GM21576 (cell line): ENCODE results near the gene GRIFIN.
A peak's percentile ranks its signal among the peaks of the same experiment; 100 is the strongest.

Source experiments
- ATAC-seq: cut with Tn5 transposase; IDR thresholded peaks from one replicate; pipeline ENCODE4 v1.9.1; 2021; ENCODE audit warnings: mild to moderate bottlenecking, moderate library complexity; ENCODE audit not compliant: unreplicated experiment

GRIFIN gene

GRCh38 chr7:2476298-2476697 lies at the start of gene GRIFIN:
TSS of gene GRIFIN (minus strand) at chr7:2476398. CDS start at chr7:2476383, 15 bp downstream.
- ATAC-seq: no peak

- no peak for ATAC-seq
Measured at GRCh38 chr7:2524808-2525657, 48.8 kb upstream of the GRIFIN start.

GRCh38 chr7:2523941-2524807 lies 48.0 kb upstream of the GRIFIN start:
- ATAC-seq: no peak

GRCh38 chr7:2523461-2523936 lies 47.3 kb upstream of the GRIFIN start:
- ATAC-seq: no peak

GRCh38 chr7:2522780-2523433 lies 46.7 kb upstream of the GRIFIN start:
- ATAC-seq: no peak

GRCh38 chr7:2521952-2522591 lies 45.9 kb upstream of the GRIFIN start:
- no peak for ATAC-seq

- no peak for ATAC-seq
Measured at GRCh38 chr7:2521341-2521745, 45.1 kb upstream of the GRIFIN start.

GRCh38 chr7:2520761-2521290 lies 44.6 kb upstream of the GRIFIN start:
- no peak for ATAC-seq

- no peak for ATAC-seq
Measured at GRCh38 chr7:2520131-2520760, 44.0 kb upstream of the GRIFIN start.

GRCh38 chr7:2519119-2519930 lies 43.1 kb upstream of the GRIFIN start, which contains the start of gene LFNG:
TSS of gene LFNG (plus strand) at chr7:2519774. CDS start at chr7:2519862, 88 bp downstream.
- ATAC-seq: peak; percentile 72

- ATAC-seq: no peak
Measured at GRCh38 chr7:2518737-2519118, 42.5 kb upstream of the GRIFIN start.

GRCh38 chr7:2517678-2518507 lies 41.7 kb upstream of the GRIFIN start:
- no peak for ATAC-seq

GRCh38 chr7:2517026-2517425 lies 40.8 kb upstream of the GRIFIN start:
- no peak for ATAC-seq

- no peak for ATAC-seq
Measured at GRCh38 chr7:2516194-2516555, 40.0 kb upstream of the GRIFIN start.

- ATAC-seq: no peak
Measured at GRCh38 chr7:2515424-2516193, 39.4 kb upstream of the GRIFIN start.

- no peak for ATAC-seq
Measured at GRCh38 chr7:2514473-2515423, 38.5 kb upstream of the GRIFIN start.
